Transverse colon (tissue), 4 donors: ENCODE data around the gene GOLPH3.

Source experiments
- CTCF ChIP-seq, 5 experiments: fragments of 200-600 bp in 3 of 5; fragments of 450-650 bp in 2 of 5; sonication (generic) in 3 of 5; IDR thresholded peaks; 1 replicate in 2 of 5; 2 replicates in 3 of 5; pipeline ENCODE4 v1.5.1; 2016 to 2017; ENCODE audit warnings: antibody characterized with exemption in 5 of 5, inconsistent platforms in 3 of 5, mild to moderate bottlenecking in 2 of 5, moderate library complexity in 1 of 5
- EP300 ChIP-seq: sonication (generic); formaldehyde crosslinking; IDR thresholded peaks from one replicate; pipeline ENCODE4 v1.6.1; 2017; ENCODE audit warnings: antibody characterized with exemption, low read depth
- POLR2A ChIP-seq: fragments of 450-650 bp; IDR thresholded peaks from one replicate; pipeline ENCODE4 v1.6.1; 2016; ENCODE audit warnings: antibody characterized with exemption, mild to moderate bottlenecking, moderate library complexity
- POLR2AphosphoS5 ChIP-seq, 3 donors: sonication (generic); formaldehyde crosslinking; IDR thresholded peaks; one replicate each; pipeline ENCODE4 v1.6.1; 2016; ENCODE audit warnings: antibody characterized with exemption in 3 of 3

GRCh38 chr5:32132757-32133156 lies 41.4 kb downstream of the GOLPH3 start:
- TF ChIP-seq EP300 (no peak), CTCF (IDR thresholded peaks at IDR 0.05) (no peak), POLR2A (no peak), POLR2AphosphoS5 (IDR thresholded peaks at IDR 0.05) (no peak)
